Measurements from ENCODE around the gene BBX.

BBX gene

DNA sequence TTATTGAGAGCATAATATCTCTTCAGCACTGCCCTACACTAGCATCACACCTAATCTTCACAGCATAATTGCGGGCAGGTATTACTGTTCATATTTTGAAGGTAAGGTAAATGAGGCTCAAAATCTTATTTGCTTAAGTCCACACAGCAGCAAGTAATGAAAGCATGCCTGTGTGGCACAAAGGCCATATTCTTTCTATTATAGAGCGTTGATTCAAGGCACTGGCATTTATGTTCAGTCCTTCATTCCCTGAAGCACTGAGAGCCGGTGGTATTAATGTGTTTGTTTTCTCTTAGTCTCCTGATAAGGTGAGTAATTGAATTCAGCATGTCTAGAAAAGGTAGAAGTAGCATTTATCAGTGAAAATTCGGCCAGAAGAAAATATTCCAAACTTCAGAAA is 231.2 kb downstream of the BBX start:
- DNase-seq = no peak
- no peak overlapping the region for H3K4me2 ChIP-seq (ENCODE audit: insufficient read depth, low read length)
- H4K20me1 ChIP-seq (ENCODE audit: insufficient read depth, low read length) = no peaks in the 10 kb centered on the region
- H2AFZ ChIP-seq (ENCODE audit: low read depth, low read length) = no peak overlapping the region
- no peak overlapping the region for H3K9ac ChIP-seq (ENCODE audit: low read depth, low read length)
- H3K79me2 ChIP-seq (ENCODE audit: insufficient read depth, low read length) = no peaks in the 10 kb centered on the region
- H3K36me3 ChIP-seq (ENCODE audit: insufficient read depth, low read length) = peaks cover 34% of the 10 kb centered on the region; the same call in 1 of the 2 replicates
- H3K9me3 ChIP-seq (ENCODE audit: insufficient read depth, low read length, severe bottlenecking) = no peaks in the 10 kb centered on the region
- H3K27ac ChIP-seq (ENCODE audit: low read length) = no peak overlapping the region
- TF ChIP-seq, protein P1, sequence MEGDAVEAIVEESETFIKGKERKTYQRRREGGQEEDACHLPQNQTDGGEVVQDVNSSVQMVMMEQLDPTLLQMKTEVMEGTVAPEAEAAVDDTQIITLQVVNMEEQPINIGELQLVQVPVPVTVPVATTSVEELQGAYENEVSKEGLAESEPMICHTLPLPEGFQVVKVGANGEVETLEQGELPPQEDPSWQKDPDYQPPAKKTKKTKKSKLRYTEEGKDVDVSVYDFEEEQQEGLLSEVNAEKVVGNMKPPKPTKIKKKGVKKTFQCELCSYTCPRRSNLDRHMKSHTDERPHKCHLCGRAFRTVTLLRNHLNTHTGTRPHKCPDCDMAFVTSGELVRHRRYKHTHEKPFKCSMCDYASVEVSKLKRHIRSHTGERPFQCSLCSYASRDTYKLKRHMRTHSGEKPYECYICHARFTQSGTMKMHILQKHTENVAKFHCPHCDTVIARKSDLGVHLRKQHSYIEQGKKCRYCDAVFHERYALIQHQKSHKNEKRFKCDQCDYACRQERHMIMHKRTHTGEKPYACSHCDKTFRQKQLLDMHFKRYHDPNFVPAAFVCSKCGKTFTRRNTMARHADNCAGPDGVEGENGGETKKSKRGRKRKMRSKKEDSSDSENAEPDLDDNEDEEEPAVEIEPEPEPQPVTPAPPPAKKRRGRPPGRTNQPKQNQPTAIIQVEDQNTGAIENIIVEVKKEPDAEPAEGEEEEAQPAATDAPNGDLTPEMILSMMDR (IDR thresholded peaks at IDR 0.05; ENCODE audit: borderline replicate concordance, extremely low read depth, low read length, poor library complexity, severe bottlenecking) = no peak
- no peak for ATAC-seq (ENCODE audit: insufficient read depth, low read depth)
- H3K4me3 ChIP-seq (ENCODE audit: low read depth in 1 of 2, low read length in 2 of 2) = no peak overlapping the region
- no peaks in the 10 kb centered on the region for H3K27me3 ChIP-seq (ENCODE audit: insufficient read depth, low read length, poor library complexity)
- H3K4me1 ChIP-seq (ENCODE audit: insufficient read depth, low read length) = no peaks in the 10 kb centered on the region

DNA sequence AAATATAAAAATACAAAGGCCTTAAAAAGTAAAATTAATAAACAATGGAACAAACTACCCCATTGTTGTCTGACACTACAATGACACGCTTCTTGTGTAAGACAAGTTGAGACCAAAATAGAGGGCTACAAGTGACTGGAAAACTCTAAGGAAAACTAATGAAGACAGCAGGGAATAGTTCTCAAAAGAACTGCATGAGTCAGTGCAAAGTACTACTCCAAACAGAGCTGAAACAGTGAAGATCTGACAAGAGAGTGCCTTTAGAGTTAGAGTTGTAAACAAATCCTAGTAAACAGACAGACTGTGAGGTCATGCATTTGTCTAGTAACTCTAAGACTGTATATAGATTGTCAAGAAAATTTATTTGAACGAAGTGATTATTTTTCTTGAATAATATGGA is 233.9 kb downstream of the BBX start:
- ATAC-seq (ENCODE audit: insufficient read depth, low read depth) (no peak), DNase-seq (no peak)
- Histone ChIP-seq H3K79me2 (ENCODE audit: insufficient read depth, low read length) (no peaks in the 10 kb centered on the region), H3K4me2 (ENCODE audit: insufficient read depth, low read length) (no peak overlapping the region), H3K27ac (ENCODE audit: low read length) (no peak overlapping the region), H3K36me3 (ENCODE audit: insufficient read depth, low read length) (peaks cover 33% of the 10 kb centered on the region; the same call in 1 of the 2 replicates), H3K27me3 (ENCODE audit: insufficient read depth, low read length, poor library complexity) (no peaks in the 10 kb centered on the region), H3K4me3 (ENCODE audit: low read depth in 1 of 2, low read length in 2 of 2) (no peak overlapping the region), H4K20me1 (ENCODE audit: insufficient read depth, low read length) (no peaks in the 10 kb centered on the region), H3K4me1 (ENCODE audit: insufficient read depth, low read length) (no peaks in the 10 kb centered on the region), H3K9me3 (ENCODE audit: insufficient read depth, low read length, severe bottlenecking) (no peaks in the 10 kb centered on the region), H3K9ac (ENCODE audit: low read depth, low read length) (no peak overlapping the region), H2AFZ (ENCODE audit: low read depth, low read length) (no peak overlapping the region)
- no peak for TF ChIP-seq EZH2 (IDR thresholded peaks at IDR 0.05; ENCODE audit: borderline replicate concordance, low read depth, low read length, severe bottlenecking)
- TF ChIP-seq, protein P1 (IDR thresholded peaks at IDR 0.05; ENCODE audit: borderline replicate concordance, extremely low read depth, low read length, poor library complexity, severe bottlenecking) = no peak

DNA sequence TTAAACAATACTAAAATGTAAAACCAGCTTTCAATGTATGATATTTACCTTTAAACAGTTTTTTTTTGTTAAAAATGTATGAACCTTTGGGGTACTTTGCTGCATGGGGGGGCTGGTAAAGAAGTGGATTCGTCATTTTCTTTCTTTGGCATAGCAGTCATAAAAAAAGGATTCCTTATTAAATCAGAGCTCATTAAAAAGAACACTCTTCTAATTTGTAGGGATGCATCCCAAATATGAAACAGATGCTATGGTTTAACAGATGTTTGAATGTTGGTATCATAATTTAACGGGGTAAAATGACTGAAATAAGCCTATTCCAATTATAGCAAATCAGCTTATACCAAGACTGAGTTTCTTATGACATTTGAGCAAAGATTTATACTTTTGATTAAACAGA is 234.4 kb downstream of the BBX start:
- H3K36me3 ChIP-seq (ENCODE audit: insufficient read depth, low read length) = peaks cover 28% of the 10 kb centered on the region; the same call in 1 of the 2 replicates
- no peak overlapping the region for H2AFZ ChIP-seq (ENCODE audit: low read depth, low read length)
- no peaks in the 10 kb centered on the region for H3K9me3 ChIP-seq (ENCODE audit: insufficient read depth, low read length, severe bottlenecking)
- no peak overlapping the region for H3K9ac ChIP-seq (ENCODE audit: low read depth, low read length)
- H3K27ac ChIP-seq (ENCODE audit: low read length) = no peak overlapping the region
- DNase-seq (no peak), ATAC-seq (ENCODE audit: insufficient read depth, low read depth) (no peak)
- H3K27me3 ChIP-seq (ENCODE audit: insufficient read depth, low read length, poor library complexity) = no peaks in the 10 kb centered on the region
- H3K79me2 ChIP-seq (ENCODE audit: insufficient read depth, low read length) = no peaks in the 10 kb centered on the region
- no peak overlapping the region for H3K4me3 ChIP-seq (ENCODE audit: low read depth in 1 of 2, low read length in 2 of 2)
- no peaks in the 10 kb centered on the region for H3K4me1 ChIP-seq (ENCODE audit: insufficient read depth, low read length)
- H3K4me2 ChIP-seq (ENCODE audit: insufficient read depth, low read length) = no peak overlapping the region
- no peaks in the 10 kb centered on the region for H4K20me1 ChIP-seq (ENCODE audit: insufficient read depth, low read length)
- TF ChIP-seq, protein P1 (IDR thresholded peaks at IDR 0.05; ENCODE audit: borderline replicate concordance, extremely low read depth, low read length, poor library complexity, severe bottlenecking) = no peak
- no peak for TF ChIP-seq EZH2 (IDR thresholded peaks at IDR 0.05; ENCODE audit: borderline replicate concordance, low read depth, low read length, severe bottlenecking)

DNA sequence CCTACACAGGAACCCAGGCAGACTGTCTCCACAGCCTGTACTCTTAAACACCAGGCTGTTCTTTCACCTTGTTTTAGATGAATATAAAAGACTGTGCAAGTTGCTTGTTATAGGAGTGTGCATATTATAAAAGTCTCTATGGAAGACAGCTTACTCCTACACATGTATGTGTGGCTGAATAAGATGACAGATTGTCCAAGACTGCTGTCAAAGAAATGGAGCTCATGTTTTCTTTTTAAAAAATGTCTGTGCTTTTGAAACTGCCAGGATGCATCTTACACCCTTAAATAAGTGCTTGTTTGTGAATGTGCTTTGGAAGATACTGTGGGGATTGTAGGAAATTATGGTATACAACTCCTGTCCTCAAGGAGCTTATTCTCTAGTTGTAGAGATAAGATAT is 237.4 kb downstream of the BBX start:
- DNase-seq = no peak
- Histone ChIP-seq H3K9me3 (ENCODE audit: insufficient read depth, low read length, severe bottlenecking) (no peaks in the 10 kb centered on the region), H4K20me1 (ENCODE audit: insufficient read depth, low read length) (no peaks in the 10 kb centered on the region), H3K79me2 (ENCODE audit: insufficient read depth, low read length) (no peaks in the 10 kb centered on the region), H3K4me3 (ENCODE audit: low read depth in 1 of 2, low read length in 2 of 2) (no peak overlapping the region), H3K27me3 (ENCODE audit: insufficient read depth, low read length, poor library complexity) (no peaks in the 10 kb centered on the region), H3K4me1 (ENCODE audit: insufficient read depth, low read length) (no peaks in the 10 kb centered on the region), H3K36me3 (ENCODE audit: insufficient read depth, low read length) (peaks cover 20% of the 10 kb centered on the region; the same call in 1 of the 2 replicates), H2AFZ (ENCODE audit: low read depth, low read length) (no peak overlapping the region), H3K27ac (ENCODE audit: low read length) (no peak overlapping the region), H3K4me2 (ENCODE audit: insufficient read depth, low read length) (no peak overlapping the region), H3K9ac (ENCODE audit: low read depth, low read length) (no peak overlapping the region)
- ATAC-seq (ENCODE audit: insufficient read depth, low read depth) = no peak
- TF ChIP-seq, protein P1 (IDR thresholded peaks at IDR 0.05; ENCODE audit: borderline replicate concordance, extremely low read depth, low read length, poor library complexity, severe bottlenecking) = no peak
- TF ChIP-seq EZH2 (IDR thresholded peaks at IDR 0.05; ENCODE audit: borderline replicate concordance, low read depth, low read length, severe bottlenecking) = no peak

Data from DND-41 (cell line).